GM10266 (cell line): ENCODE data around the gene CARMIL1.
"Not testable (repeated sequence)": the region's sequence is repeated elsewhere in the genome, so short reads cannot be mapped to it uniquely, and the experiment has no call there.

ENCODE experiments used
- DNase-seq: peaks from one replicate; pipeline ENCODE4 v3.0.0; 2012; ENCODE audit errors: extremely low spot score
- CTCF ChIP-seq: IDR thresholded peaks from 2 replicates; pipeline ENCODE4 v1.5.1; 2012; ENCODE audit warnings: mild to moderate bottlenecking, low read depth; ENCODE audit not compliant: control insufficient read depth, insufficient read depth; ENCODE audit errors: missing control alignments

Gene CARMIL1

DNA sequence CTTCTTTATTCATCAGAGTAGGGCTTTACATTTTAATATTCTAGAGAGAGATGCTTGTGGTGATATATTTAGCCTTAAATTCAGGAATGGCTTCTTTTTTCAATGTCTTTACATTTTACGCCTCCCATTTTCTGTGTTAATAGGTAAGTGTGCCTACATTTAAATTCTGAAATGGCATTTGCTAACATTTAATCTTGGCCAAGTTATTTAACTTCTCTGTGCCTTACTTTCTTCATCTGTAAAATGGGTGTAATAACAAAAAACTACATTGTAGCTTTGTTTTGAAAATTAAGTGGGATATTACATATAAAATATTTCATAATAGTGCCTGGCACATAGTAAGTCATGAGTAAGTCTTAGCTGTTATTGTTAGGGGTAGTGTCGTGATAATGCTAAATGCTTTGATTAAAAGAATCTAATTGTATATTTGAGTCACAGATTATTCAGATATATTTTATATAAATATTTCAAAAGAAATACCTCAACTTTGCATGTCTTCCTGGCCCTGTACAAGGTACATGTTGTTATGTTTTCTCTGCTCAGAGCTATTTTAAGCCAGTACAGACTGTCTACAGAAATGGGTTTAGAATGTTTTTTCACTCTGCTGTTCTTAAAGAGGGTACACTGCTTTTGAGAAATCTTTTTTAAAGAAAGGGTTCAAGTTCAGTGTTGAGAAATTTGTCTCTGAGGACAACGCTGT, 18.8 kb downstream of the CARMIL1 start:
- DNase-seq, result no peak
- no peak for TF ChIP-seq CTCF

DNA sequence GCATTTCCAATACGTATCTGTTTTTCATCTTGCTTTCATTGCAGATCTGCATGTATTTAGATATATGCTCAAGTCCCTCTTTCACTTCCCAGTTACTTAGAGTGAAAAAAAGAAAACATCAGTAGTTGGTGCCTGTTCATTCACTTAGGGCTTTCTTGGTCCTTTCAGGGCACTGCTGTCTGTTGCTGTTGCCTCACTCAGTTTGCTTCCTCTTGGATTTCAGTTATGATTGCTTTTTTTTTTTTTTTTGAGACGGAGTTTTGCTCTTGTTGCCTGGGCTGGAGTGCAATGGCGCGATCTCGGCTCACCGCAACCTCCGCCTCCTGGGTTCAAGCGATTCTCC, 19.3 kb downstream of the CARMIL1 start:
- DNase-seq, result not testable (repeated sequence)

DNA sequence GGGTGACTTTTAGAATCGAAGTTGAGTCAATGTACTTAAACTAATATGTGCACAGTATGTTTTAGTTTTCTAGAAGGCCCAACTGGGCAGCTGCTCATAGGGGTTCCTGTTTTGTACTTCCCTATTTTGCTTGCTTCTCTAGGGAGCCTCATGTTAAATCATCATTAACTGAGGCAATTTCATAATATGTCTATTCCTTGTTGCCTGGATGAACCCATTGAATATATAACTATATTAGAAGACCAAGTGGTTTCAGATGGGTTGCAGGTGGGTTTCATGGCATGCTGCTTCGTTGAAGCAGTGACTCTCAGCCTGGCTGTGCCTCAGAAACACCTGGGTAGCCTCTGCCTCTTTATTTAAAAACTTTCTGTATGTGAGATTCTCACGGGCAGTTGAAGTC, 22.2 kb downstream of the CARMIL1 start:
- DNase-seq, result no peak
- no peak for TF ChIP-seq CTCF

DNA sequence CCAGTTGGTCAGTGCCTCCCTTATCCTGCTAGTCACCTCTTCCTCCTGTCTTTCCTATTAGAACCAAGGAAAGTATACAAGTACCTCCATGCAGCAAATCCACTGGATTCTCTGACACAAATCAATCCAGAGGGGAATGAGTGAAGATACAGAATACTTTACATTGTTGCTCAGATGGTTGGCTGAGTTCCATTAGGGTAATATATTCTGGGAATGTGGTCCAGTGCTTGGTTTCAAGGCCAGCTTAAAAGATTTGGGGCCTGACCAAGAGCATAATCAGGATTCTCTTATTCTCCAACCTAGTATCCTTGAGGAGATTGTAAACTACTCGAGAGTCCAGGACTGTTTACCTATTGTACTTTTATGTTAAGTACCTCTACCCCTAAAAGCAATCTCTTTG, 23.0 kb downstream of the CARMIL1 start:
- no peak for DNase-seq
- no peak for TF ChIP-seq CTCF

GRCh38 chr6:25302677-25303128, 23.5 kb downstream of the CARMIL1 start:
- no peak for TF ChIP-seq CTCF
- no peak for DNase-seq

DNA sequence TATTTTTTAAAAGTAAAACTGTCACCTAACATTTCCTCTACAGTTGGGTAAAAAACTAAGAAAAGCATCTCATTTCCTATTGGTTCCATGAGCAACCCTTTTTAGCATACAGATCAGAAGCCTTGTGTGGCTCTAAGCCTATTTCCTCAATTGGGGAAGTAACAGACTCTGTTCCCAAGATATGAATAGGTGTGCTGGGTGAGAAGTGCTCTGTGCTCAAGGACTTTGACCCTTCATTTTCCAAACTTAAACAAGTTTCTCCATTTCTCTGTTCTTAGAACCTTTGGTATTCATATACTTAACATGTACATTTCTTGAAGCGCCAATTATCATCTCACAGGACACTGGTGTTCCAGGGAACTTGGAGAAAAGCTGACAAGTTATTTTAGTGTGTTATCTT, 24.1 kb downstream of the CARMIL1 start:
- TF ChIP-seq CTCF, result no peak
- no peak for DNase-seq

- DNase-seq, result no peak
These were observed 27.2 kb downstream of the CARMIL1 start for GRCh38 chr6:25306379-25306778.

More at GRCh38 chr6:25306379-25306778, 27.2 kb downstream of the CARMIL1 start:
- no peak for TF ChIP-seq CTCF
